Cerebellar nuclear complex (tissue), 1 donor: ENCODE measurements around the gene FHIT.

ENCODE experiments used
- DNase-seq, 2 experiments: peaks; one replicate each; lab custom pipeline; 2025; lab: John Stamatoyannopoulos, UW

FHIT gene

GRCh38 chr3:60622349-60622748 lies 628.9 kb downstream of the FHIT start:
- DNase-seq = no peak

- no peak for DNase-seq
Observed at GRCh38 chr3:60617188-60617587, 634.1 kb downstream of the FHIT start.

- DNase-seq = no peak
Observed at GRCh38 chr3:60613769-60614303, 637.4 kb downstream of the FHIT start.

- DNase-seq = no peak
Observed at GRCh38 chr3:60610441-60611112, 640.7 kb downstream of the FHIT start.

- no peak for DNase-seq
Observed at GRCh38 chr3:60609446-60609845, 641.8 kb downstream of the FHIT start.

- no peak for DNase-seq
Observed at GRCh38 chr3:60603860-60604259, 647.4 kb downstream of the FHIT start.

GRCh38 chr3:60600848-60601247 lies 650.4 kb downstream of the FHIT start:
- no peak for DNase-seq

GRCh38 chr3:60599586-60599985 lies 651.7 kb downstream of the FHIT start:
- no peak for DNase-seq

GRCh38 chr3:60598671-60599070 lies 652.6 kb downstream of the FHIT start:
- DNase-seq = no peak

GRCh38 chr3:60594025-60594424 lies 657.2 kb downstream of the FHIT start:
- no peak for DNase-seq

GRCh38 chr3:60591267-60591666 lies 660.0 kb downstream of the FHIT start:
- no peak for DNase-seq

GRCh38 chr3:60588806-60589205 lies 662.4 kb downstream of the FHIT start:
- no peak for DNase-seq

- no peak for DNase-seq
Observed at GRCh38 chr3:60585918-60586317, 665.3 kb downstream of the FHIT start.

- no peak for DNase-seq
Observed at GRCh38 chr3:60584250-60584649, 667.0 kb downstream of the FHIT start.

- DNase-seq = no peak
Observed at GRCh38 chr3:60582288-60582687, 669.0 kb downstream of the FHIT start.

GRCh38 chr3:60580809-60581208 lies 670.4 kb downstream of the FHIT start:
- DNase-seq = no peak

- DNase-seq = no peak
Observed at GRCh38 chr3:60579734-60580133, 671.5 kb downstream of the FHIT start.

GRCh38 chr3:60578936-60579335 lies 672.3 kb downstream of the FHIT start:
- no peak for DNase-seq

GRCh38 chr3:60577601-60578000 lies 673.7 kb downstream of the FHIT start:
- no peak for DNase-seq

- no peak for DNase-seq
Observed at GRCh38 chr3:60575718-60576272, 675.5 kb downstream of the FHIT start.

GRCh38 chr3:60574046-60574769 lies 677.0 kb downstream of the FHIT start:
- no peak for DNase-seq

GRCh38 chr3:60573494-60573893 lies 677.8 kb downstream of the FHIT start:
- DNase-seq = no peak

GRCh38 chr3:60571511-60571910 lies 679.7 kb downstream of the FHIT start:
- no peak for DNase-seq
